G401.6 (cell line): ENCODE results near the gene PAK4.
"Not testable (repeated sequence)": the region's sequence is repeated elsewhere in the genome, so short reads cannot be mapped to it uniquely, and the experiment has no call there.

Experiments used
- FAIRE-seq: peaks from 2 replicates; lab custom pipeline; 2012; peaks lifted over from hg19 to GRCh38; lab: Jason Lieb, UNC

Gene PAK4

DNA sequence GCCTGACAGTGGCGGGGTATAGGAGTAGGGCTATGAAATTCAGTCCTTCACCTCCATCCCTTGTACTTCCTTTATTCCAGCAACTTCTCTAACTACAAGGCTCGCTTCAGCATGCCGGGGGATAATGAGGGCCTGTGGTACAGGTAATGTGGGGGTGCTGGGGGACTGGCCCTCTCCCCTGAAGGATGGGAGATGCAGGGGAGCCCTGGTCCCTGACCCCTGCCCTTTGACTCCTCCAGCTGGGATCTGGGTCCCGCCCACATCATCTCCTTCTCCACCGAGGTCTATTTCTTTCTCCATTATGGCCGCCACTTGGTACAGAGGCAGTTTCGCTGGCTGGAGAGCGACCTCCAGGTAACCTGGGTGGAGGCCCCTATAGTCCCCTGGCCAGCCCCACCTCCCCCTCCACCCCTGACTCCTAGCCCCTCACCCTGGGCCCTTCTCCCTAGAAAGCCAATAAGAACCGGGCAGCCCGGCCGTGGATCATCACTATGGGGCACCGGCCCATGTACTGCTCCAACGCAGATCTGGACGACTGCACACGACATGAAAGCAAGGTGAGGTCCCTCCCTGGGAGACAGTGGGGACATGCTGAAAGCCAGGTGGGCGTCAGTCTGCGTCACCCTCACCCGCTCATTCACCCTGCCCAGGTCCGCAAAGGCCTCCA, 25.0 kb upstream of the PAK4 start:
- no peak for FAIRE-seq

DNA sequence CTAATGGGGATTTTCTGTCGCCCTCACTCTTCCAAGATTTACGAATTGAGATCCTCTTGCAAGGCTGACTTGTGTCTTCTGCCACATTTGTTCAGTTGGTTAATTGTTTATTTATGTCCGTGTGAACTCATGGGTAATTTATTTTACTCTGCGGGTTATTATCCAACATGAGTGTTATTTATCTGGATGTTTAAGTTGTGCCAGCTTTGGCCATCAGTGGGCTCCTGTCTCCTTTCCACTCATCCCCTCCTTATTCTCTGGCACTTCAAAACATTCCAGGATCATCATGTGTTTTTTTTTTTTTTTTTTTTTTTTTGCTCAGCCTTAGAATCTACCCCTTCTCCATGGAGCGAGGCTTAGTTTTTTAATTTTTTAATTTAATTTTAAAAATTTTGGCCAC, 22.4 kb upstream of the PAK4 start:
- no peak for FAIRE-seq

DNA sequence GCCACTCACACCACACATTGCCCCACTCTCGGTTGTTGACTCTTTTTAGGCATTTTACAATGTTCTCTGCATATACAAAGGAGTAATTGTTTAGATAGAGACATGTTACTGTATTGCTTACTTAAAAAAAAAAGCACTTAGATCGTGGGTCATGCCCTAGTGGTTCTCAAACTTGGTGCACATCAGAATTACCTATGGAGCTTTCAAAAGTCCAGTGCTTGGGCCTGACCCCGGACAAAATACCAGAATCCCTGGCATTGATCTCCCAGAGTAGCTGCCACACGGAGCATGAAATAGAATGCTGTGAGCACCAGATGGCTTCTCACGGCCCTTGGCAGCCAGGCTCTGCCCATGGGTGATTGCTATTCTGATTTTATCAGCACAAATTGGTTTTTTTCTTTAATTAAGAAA, 21.4 kb upstream of the PAK4 start:
- FAIRE-seq: no peak

DNA sequence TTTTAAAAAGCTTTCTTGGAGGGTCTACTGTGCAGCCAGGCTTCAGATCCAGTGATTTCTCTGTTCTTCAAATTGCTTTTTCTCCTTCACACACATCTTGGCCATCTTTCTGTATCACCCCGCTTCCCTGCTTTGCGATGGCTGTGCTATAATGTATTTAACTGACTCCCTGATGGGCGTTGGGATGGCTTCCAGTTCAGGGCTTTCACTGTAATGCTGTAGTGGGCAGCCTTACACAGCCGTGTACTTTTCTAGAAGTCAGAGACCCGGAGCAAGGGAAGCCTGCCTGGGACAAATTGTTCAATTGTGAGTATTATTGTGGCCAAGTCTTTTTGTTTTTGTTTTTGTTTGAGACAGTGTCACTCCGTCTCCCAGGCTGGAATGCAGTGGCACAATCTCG, 19.4 kb upstream of the PAK4 start:
- FAIRE-seq: no peak

DNA sequence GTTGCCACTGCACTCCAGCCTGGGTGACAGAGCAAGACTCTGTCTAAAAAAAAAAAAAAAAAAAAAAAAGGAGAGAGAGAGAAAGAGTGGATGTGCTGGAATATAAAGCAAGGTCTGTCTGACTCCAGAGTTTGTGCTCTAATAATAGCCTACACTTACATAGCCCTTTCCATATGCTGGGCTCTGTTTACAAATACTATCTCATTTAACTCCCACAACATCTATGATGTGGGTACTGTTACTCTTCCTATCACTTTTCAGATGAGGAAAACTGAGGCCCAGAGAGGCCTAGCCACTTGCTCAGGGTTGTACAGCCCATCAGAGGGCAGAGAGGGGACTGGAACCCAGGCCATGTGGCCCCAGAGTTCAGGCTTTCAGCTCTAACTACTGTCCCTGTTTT, 15.9 kb upstream of the PAK4 start:
- no peak for FAIRE-seq

DNA sequence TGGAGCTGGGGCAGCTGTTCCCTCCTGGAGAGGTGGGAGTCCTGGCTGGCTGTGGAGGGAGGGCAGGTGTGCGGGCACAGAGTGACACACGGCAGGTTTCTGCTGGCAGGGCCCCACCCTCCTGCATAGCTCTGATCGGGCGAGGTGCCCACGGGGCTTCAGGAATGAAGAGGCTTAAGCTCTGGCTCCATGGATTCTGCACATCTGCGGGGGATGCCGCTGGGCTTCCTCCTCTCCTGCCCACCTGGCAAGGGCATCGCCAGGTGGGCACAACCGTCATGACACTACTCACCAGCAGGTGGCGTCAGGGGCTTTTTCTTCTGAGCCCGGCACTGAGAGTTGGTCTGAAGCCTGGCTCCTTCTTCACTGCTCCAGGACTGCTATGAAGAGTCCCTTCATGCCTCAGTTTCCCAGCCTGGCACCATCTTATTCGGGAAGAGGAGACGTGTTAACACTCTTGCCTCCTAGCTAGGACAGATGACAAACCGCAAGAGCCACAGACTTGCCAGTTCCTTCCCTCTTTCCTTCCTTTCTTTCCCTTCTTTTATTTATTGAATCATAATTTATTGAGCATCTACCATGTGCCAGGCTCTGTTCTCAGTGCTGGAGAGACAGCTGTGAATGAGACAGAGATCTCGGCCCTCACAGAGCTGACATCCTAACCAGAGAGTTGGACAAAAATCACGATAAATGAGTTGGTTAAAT, 15.2 kb upstream of the PAK4 start:
- FAIRE-seq: no peak

DNA sequence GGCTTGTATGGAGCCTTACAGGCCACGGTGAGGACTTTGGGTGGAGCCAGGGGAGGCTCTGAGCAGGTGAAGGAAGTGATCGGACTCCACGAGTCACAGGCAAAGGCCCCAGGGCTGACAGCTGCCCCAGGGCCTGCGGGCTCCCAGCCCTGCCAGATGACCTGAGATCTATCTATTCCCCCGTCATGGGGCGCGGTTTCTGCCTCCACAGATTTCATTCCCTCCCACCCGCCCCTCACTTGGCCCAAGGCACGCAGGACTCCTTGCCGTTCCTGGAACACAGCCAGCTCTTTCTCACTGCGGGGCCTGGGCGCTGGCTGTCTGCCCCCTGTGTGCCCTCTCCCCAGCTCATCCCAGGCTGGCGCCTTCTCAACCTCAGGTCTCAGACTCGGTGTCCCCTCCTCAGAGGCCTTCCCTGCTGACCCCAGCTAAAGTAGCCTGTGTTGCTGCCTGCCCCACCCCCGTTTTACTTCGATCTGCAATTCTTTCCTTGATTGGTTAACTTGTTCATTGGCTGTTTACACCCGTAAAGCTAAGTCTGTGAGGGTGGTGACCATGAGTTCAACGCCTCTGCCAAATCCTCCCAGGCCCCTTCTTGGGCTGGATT, 13.9 kb upstream of the PAK4 start:
- no peak for FAIRE-seq

DNA sequence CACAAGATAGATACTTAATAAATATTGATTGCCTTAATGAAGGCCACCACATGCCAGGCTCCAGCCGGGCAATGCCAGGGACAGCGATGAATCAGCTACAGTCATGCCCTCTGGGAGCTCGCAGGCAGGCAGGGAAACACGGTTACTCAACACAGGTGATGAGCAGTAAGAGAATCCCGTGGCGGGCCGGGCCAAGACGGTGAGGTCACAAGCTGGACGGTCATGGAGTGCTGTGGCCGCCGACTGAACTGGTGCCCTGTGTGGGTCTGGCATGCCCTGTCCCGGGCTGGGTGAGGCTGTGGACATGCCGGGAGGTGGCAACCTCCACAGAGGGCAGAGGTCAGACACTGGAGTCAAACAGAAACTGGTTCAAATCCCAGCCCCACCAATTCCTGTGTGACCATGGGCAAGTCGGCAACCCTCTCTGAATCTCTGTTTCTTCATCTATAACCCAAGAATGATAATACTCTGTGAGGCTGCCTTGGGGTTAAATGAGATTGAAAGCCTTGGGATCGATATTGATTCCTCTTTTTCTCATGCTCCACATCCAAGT, 13.2 kb upstream of the PAK4 start:
- no peak for FAIRE-seq

DNA sequence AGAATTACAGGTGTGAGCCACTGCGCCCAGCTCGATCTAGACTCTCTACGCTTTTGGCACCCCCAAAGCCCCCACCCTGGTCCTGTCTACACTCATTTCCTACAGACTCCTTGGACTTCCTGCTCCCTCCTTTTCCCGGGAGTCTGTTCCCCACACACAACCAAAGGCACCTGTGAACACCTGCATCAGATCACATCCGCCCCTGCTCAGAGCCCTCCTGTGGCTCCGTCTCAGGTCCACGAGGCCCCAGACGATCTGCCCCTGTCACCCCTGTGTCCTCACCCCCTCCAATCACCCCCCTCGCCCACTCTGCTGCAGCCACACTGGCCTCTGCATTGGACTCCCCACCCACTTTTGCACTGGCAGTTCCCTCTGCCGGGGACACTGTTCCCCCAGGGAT, 12.4 kb upstream of the PAK4 start:
- FAIRE-seq: no peak

DNA sequence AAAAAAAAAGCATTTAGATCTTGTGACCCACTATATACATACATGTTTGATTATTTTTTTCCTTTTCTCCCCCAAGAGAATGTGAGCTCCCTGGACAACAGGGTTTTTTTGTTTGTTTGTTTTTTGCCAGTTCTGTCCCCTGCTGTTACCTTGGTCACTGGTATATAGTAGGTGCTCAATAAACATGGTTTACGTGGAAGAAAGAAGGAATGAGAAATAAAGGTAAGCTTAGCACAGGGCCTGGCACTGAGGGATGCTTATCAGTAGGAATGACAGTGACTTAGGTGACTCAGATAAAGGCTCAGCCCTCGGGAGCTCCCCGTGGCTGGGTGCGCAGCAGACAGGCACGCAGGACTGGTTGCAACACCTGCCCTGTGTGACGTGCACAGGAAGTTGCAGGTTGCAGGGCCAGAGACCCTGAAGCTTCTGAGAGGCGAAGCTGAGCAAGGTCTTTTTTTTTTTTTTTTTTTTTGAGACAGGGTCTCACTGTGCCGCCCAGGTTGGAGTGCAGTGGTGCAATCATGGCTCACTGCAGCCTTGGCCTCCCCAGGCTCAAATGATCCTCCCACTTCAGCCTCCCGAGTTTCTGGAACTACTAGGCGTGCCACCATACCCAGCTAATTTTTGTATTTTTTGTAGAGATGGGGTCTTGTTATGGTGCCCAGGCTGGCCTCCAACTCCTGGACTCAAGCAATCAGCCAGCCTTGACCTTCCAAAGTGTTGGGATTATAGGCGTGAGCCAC, 10.3 kb upstream of the PAK4 start:
- FAIRE-seq: no peak

DNA sequence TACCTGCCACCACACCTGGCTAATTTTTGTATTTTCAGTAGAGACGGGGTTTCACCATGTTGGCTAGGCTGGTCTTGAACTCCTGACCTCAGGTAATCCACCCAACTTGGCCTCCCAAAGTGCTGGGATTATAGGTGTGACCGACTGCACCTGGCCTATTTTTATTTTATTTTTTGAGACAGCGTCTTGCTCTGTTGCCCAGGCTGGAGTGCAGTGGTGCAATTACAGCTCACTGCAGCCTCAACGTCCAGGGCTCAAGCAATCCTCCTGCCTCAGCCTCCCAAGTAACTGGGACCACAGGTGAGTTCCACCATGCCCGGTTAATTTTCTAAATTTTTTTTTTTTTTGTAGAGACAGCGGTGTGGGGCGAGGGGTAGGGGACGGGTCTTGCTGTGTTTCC, 8.6 kb upstream of the PAK4 start:
- not testable (repeated sequence) for FAIRE-seq

DNA sequence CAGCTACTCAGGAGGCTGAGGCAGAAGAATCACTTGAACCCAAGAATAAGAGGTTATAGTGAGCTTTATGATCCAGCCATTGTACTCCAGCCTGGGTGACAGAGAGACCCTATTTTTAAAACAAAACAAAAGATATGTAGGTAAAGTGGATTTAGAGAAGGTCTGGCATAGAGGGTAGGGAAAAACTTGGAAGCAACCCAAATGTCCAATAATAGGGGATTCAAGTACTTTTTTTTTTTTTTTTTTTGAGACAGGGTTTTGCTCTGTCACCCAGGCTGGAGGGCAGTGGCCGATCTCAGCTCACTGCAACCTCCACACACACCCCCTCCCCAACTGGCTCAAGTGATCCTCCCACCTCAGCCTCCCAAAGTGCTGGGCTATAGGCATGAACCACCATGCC, 5.8 kb upstream of the PAK4 start:
- FAIRE-seq: no peak

DNA sequence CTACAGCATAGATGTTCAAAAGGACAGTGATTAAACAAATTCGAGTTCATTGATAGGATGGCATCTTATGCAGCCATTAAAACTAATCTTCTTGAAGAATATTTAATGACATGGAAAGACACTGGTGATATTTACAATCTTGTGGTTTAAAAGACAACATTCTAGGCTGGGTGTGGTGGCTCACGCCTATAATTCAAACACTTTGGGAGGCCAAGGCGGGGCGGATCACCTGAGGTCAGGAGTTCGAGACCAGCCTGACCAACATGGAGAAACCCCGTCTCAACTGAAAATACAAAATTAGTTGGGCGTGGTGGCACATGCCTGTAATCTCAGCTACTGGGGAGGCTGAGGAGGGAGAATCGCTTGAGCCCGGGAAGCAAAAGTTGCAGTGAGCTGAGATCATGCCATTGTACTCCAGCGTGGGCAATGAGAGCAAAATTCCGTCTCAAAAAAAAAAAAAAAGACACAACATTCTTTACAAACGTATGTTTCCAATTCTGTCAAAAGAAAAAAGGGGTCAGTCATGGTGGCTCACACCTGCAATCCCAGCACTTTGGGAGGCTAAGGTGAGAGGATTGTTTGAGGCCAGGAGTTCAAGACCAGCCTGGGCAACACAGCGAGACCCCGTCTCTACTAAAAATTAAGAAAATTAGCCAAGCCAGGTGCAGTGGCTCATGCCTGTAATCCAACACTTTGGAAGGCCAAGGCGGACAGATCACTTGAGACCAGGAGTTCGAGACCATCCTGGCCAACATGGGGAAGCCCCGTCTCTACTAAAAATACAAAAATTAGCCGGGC, 2.5 kb upstream of the PAK4 start:
- no peak for FAIRE-seq

DNA sequence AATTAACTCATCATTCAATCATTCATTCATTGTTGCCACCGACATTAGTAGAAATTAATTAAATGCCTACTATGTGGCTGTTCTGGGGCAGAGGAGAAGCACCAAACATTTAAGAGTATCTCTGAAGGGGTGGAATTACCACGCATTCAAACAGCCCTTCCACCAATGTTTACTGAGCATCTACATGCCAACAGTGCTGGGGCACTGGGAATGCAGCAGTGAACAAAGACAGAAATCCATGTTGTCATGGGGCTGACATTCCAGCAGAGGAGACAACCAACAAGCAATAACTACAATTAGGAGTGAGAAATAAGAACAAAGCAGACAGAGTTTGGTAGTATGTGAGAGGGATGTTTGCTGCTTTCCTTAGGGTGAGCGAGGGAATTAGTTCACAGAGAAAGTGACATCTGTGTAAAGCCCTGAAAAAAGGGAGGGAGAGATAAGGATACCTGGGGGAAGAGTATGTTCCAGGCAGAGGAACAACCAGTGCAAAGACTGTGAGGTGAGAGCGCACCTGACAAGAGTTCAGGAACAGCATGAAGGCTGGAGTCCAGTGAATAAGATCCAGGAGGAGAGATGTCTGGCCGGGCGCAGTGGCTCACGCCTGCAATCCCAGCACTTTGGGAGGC, 1.3 kb upstream of the PAK4 start:
- no peak for FAIRE-seq

DNA sequence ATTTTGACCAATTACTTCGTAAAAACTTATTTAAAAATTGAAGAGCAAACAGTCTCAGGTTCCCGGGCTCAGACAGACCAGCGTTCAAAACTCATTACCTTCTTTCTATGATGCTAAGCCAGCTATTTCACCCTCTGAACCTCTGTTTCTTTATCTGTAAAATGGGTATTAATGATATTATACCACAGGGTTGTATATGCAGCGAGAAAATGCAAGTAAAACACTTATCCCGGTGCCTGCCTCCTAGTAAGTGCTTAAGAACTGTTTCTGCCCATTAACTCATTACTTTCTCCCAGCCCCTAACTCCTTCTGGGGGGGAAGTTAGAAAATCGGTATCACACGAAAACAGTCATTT, 410 bp upstream of the PAK4 start:
- no peak for FAIRE-seq

DNA sequence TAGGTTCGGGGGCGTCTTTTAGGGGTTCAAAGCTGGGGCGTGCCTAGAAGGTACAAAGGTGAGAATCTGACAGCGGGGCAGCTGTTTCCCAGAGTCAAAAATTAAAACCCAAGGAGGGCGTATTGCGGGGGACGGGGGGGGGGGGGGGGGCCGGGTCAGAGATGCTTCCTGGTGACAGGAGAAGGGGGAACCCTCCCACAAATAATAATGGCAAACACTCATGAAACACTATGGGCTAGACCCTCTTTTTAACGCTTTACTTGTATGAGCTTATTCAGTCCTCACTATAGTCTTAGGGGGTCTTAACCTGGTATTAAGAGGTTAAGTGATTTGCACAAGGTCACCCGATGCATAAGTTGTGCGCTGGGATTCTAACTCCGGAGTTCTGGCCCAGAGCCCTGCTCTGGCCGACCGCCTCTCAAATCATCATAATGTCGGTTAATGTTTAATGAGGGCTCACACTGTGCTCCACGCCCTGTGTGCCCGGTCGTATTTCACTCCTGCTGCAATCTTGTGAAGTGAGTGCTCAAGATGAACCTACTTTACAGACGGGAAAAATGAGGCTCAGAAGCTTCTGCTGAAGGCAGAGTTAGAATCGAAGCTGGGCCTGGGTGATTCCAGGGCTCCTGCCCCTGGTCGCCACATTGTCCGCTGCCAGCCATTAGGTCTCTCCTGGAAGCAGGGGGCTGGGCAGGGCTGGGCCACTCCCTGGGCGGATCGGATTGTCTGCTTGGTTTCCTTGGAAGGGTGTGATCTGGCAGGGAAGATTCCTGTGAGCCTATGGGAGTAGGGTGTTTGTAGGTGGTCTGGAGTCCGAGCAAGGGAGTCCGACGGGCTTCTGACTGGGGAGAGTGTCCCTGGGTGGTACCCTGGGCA, 964 bp downstream of the PAK4 start:
- no peak for FAIRE-seq

DNA sequence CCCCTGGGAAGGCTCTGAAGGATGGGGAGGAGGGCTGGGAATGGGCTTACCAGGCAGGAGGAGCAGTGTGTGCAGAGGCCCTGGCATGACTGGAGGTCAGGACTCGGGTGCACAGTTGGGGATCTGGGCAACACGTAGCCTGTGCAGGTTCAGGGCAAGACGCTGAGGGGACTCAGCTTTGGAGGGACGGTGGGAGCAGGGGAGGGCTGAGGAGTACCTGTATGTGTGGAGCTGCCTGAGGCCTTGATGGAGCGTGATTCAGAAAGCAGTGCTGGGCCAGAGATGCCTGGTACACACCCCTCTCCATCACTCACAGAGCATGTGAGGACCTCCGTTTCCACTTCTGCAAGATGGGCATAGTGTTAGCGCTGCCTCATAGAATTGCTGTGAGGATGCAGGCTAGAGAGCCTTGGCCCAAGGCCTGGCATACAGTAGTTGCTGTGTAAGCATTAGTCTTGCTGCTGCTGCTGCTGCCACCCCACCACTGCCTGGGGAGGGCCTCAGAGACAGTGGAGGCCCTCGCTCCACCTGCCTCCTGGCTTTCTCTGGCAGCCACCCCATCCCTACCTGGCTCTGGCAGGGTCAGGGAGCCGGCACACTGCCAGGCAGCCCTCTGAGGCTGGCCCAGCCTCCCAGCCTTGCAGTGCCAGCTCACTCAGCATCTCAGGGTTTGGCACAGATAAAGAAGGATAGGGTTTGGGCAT, 2.4 kb downstream of the PAK4 start:
- no peak for FAIRE-seq

DNA sequence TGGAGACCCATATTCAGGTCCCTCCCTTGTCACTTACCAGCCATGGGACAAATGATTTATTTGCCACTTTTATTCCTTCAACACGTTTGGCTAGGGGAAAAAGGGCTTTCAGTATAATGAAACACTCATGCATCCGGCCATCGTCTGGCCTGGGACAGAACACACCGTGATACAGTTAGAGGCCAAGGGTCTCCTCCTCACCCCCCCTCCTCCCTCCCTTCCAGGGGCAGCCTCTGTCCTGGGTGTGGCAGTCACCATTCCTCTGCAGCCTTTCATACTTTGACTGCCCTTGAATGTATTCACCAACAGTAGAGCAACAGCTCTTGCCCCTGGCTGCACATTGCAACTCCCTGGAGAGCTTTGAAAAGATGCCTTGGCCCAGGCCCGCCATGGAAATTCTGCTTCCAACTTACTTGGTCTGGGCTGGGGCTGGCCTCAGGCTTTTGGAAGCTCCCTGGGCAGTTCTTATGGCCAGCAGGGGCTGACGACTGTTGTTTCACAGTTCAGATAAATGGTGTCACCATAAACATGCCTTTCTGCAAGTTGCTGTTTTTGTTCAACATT, 3.0 kb downstream of the PAK4 start:
- no peak for FAIRE-seq

DNA sequence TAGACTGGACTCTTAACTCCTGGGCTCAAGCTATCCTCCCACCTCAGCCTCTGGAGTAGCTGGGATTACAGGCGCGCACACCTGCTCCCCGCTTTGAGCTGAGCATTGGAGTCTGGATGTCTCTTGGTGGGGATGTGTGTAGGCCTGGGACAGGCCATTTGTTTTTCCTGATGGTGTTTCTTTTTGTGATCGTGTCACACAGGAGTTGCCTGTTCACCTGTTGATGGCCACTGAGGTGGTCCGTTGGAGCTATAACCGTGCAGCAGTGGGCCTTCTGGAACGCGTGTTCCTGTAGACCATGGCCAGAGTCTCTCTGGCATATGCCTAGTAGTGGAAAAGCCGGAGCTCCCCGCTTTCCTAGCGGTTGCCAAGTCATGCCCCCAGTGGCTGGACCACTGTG, 3.5 kb downstream of the PAK4 start:
- FAIRE-seq: no peak
